Measurements from ENCODE around the gene TNC. TPM values are rescaled to one million over a fixed set of nuclear protein-coding genes. Genes with fewer than 3 reads are reported as not detected.

TNC gene
- total RNA-seq, 1 experiment from 2014 or later = 0.60 TPM

- no peak overlapping the region for H3K27ac ChIP-seq (ENCODE audit: low read length)
- H3K9me3 ChIP-seq (ENCODE audit: low read length) = no peaks in the 10 kb centered on the region
- no peak overlapping the region for H2AFZ ChIP-seq (ENCODE audit: low read length)
- H3K9ac ChIP-seq (ENCODE audit: low read length) = no peak overlapping the region
- no peak overlapping the region for H3K4me2 ChIP-seq (ENCODE audit: low read depth, low read length, poor library complexity, severe bottlenecking)
- no peak overlapping the region for H3K4me3 ChIP-seq (ENCODE audit: low read length)
- H3K79me2 ChIP-seq (ENCODE audit: low read length) = no peaks in the 10 kb centered on the region
- no peaks in the 10 kb centered on the region for H3K36me3 ChIP-seq (ENCODE audit: insufficient read depth, low read length)
- no peak for DNase-seq
- H3K4me1 ChIP-seq (ENCODE audit: low read length) = no peaks in the 10 kb centered on the region
- no peaks in the 10 kb centered on the region; the same call in 1 of the 2 replicates for H3K27me3 ChIP-seq (ENCODE audit: low read length)
- H3K9me2 ChIP-seq (replicated peaks; ENCODE audit: insufficient read depth, low read length) = no peaks in the 10 kb centered on the region
- no peaks in the 10 kb centered on the region for H4K20me1 ChIP-seq (ENCODE audit: insufficient read depth, low read depth, low read length)
These were observed 37.1 kb upstream of the TNC start for GRCh38 chr9:115155037-115155436.

- no peaks in the 10 kb centered on the region for H3K79me2 ChIP-seq (ENCODE audit: low read length)
- no peak overlapping the region for H2AFZ ChIP-seq (ENCODE audit: low read length)
- no peaks in the 10 kb centered on the region for H3K36me3 ChIP-seq (ENCODE audit: insufficient read depth, low read length)
- no peak overlapping the region for H3K4me2 ChIP-seq (ENCODE audit: low read depth, low read length, poor library complexity, severe bottlenecking)
- H3K4me3 ChIP-seq (ENCODE audit: low read length) = no peak overlapping the region
- H3K27me3 ChIP-seq (ENCODE audit: low read length) = no peaks in the 10 kb centered on the region; the same call in 1 of the 2 replicates
- H3K9me3 ChIP-seq (ENCODE audit: low read length) = no peaks in the 10 kb centered on the region
- no peaks in the 10 kb centered on the region for H3K4me1 ChIP-seq (ENCODE audit: low read length)
- no peak overlapping the region for H3K9ac ChIP-seq (ENCODE audit: low read length)
- no peaks in the 10 kb centered on the region for H4K20me1 ChIP-seq (ENCODE audit: insufficient read depth, low read depth, low read length)
- no peaks in the 10 kb centered on the region for H3K9me2 ChIP-seq (replicated peaks; ENCODE audit: insufficient read depth, low read length)
- H3K27ac ChIP-seq (ENCODE audit: low read length) = no peak overlapping the region
- DNase-seq = no peak
These were observed 36.7 kb upstream of the TNC start for GRCh38 chr9:115154617-115155016.

GRCh38 chr9:115152281-115152820 lies 34.4 kb upstream of the TNC start:
- H3K4me3 ChIP-seq (ENCODE audit: low read length) = no peak overlapping the region
- no peaks in the 10 kb centered on the region for H3K4me1 ChIP-seq (ENCODE audit: low read length)
- H3K79me2 ChIP-seq (ENCODE audit: low read length) = no peaks in the 10 kb centered on the region
- H3K36me3 ChIP-seq (ENCODE audit: insufficient read depth, low read length) = no peaks in the 10 kb centered on the region
- H2AFZ ChIP-seq (ENCODE audit: low read length) = no peak overlapping the region
- no peak overlapping the region for H3K4me2 ChIP-seq (ENCODE audit: low read depth, low read length, poor library complexity, severe bottlenecking)
- no peaks in the 10 kb centered on the region for H4K20me1 ChIP-seq (ENCODE audit: insufficient read depth, low read depth, low read length)
- no peak overlapping the region for H3K27ac ChIP-seq (ENCODE audit: low read length)
- H3K9ac ChIP-seq (ENCODE audit: low read length) = no peak overlapping the region
- no peaks in the 10 kb centered on the region for H3K9me2 ChIP-seq (replicated peaks; ENCODE audit: insufficient read depth, low read length)
- H3K27me3 ChIP-seq (ENCODE audit: low read length) = no peaks in the 10 kb centered on the region; the same call in 1 of the 2 replicates
- no peak for DNase-seq
- no peaks in the 10 kb centered on the region for H3K9me3 ChIP-seq (ENCODE audit: low read length)

DNA sequence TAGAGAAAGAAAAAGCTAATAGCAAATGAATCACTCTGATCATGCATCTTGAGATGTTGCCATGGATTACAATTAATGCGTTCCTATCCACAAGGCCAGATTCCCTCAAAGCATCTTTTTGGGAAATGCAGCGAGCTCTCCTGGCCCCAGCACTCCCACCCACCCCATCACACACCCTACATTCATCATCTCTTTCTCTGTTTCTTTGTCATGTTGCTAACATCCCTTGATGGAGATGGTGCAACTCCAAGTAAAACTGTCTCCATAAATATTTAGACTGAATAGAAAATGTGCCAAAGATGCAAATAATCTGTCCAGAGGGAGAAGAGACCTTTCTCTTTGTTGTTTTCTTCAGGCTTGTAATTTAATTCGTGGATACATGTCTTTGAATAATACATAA lies 30.8 kb upstream of the TNC start:
- Histone ChIP-seq H3K9me3 (ENCODE audit: low read length) (no peaks in the 10 kb centered on the region), H3K4me2 (ENCODE audit: low read depth, low read length, poor library complexity, severe bottlenecking) (no peak overlapping the region), H3K4me1 (ENCODE audit: low read length) (no peaks in the 10 kb centered on the region), H3K36me3 (ENCODE audit: insufficient read depth, low read length) (no peaks in the 10 kb centered on the region), H2AFZ (ENCODE audit: low read length) (no peak overlapping the region), H3K27me3 (ENCODE audit: low read length) (no peaks in the 10 kb centered on the region), H3K79me2 (ENCODE audit: low read length) (no peaks in the 10 kb centered on the region), H3K27ac (ENCODE audit: low read length) (no peak overlapping the region), H3K9me2 (replicated peaks; ENCODE audit: insufficient read depth, low read length) (no peaks in the 10 kb centered on the region), H3K9ac (ENCODE audit: low read length) (no peak overlapping the region), H3K4me3 (ENCODE audit: low read length) (no peak overlapping the region), H4K20me1 (ENCODE audit: insufficient read depth, low read depth, low read length) (no peaks in the 10 kb centered on the region)
- DNase-seq = no peak

DNA sequence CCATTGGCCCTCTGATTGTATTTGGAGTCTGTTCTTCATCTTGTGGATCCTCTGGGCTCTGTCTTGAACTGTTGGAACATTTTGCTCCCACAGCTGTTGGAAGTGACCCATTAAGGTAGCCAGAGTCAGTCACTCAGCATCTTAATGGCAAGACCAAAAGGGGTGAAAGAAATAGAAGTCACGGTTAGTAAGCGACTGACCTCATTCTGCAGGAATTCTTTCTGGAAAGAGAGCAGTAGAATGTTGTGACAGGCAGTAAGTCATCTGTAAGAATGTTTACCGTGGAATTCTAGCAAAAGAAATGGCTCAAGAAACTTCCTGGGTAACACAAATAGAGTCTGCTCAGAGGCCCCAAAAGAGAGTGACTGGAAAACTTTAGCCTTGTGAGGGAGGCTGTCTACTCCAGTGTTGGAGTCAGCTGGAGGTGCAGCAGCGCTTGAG lies 28.6 kb upstream of the TNC start:
- Histone ChIP-seq H3K9me3 (ENCODE audit: low read length) (no peaks in the 10 kb centered on the region), H3K4me2 (ENCODE audit: low read depth, low read length, poor library complexity, severe bottlenecking) (no peak overlapping the region), H3K27ac (ENCODE audit: low read length) (no peak overlapping the region), H3K9me2 (replicated peaks; ENCODE audit: insufficient read depth, low read length) (no peaks in the 10 kb centered on the region), H3K36me3 (ENCODE audit: insufficient read depth, low read length) (no peaks in the 10 kb centered on the region), H3K79me2 (ENCODE audit: low read length) (no peaks in the 10 kb centered on the region), H3K27me3 (ENCODE audit: low read length) (no peaks in the 10 kb centered on the region), H3K4me3 (ENCODE audit: low read length) (no peak overlapping the region), H4K20me1 (ENCODE audit: insufficient read depth, low read depth, low read length) (no peaks in the 10 kb centered on the region), H2AFZ (ENCODE audit: low read length) (no peak overlapping the region), H3K9ac (ENCODE audit: low read length) (no peak overlapping the region), H3K4me1 (ENCODE audit: low read length) (no peaks in the 10 kb centered on the region)
- no peak for DNase-seq

DNA sequence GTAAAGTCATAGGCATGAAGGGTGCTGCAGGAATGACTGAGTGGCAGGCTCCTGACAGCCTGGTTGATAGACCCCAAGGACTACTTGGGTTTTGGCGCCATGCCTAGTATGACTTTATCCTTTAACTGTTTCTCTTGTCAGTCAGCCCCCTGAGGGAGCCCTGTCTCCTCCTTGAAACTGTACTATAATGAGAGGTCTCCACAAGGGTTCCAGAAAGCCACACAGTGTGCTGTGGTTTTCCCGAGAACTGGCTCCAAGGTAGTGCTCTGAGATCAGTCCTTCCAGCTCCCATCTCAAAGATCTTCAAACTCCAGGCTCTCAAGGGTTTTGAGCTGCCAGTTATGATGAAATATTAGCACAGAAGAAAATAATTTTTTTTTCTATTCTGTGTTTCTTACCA lies 26.7 kb upstream of the TNC start:
- Histone ChIP-seq H2AFZ (ENCODE audit: low read length) (no peak overlapping the region), H4K20me1 (ENCODE audit: insufficient read depth, low read depth, low read length) (no peaks in the 10 kb centered on the region), H3K27ac (ENCODE audit: low read length) (no peak overlapping the region), H3K9me2 (replicated peaks; ENCODE audit: insufficient read depth, low read length) (no peaks in the 10 kb centered on the region), H3K79me2 (ENCODE audit: low read length) (no peaks in the 10 kb centered on the region), H3K9ac (ENCODE audit: low read length) (no peak overlapping the region), H3K27me3 (ENCODE audit: low read length) (no peaks in the 10 kb centered on the region), H3K4me3 (ENCODE audit: low read length) (no peak overlapping the region), H3K9me3 (ENCODE audit: low read length) (no peaks in the 10 kb centered on the region), H3K4me1 (ENCODE audit: low read length) (no peaks in the 10 kb centered on the region), H3K36me3 (ENCODE audit: insufficient read depth, low read length) (no peaks in the 10 kb centered on the region), H3K4me2 (ENCODE audit: low read depth, low read length, poor library complexity, severe bottlenecking) (no peak overlapping the region)
- DNase-seq = no peak

DNA sequence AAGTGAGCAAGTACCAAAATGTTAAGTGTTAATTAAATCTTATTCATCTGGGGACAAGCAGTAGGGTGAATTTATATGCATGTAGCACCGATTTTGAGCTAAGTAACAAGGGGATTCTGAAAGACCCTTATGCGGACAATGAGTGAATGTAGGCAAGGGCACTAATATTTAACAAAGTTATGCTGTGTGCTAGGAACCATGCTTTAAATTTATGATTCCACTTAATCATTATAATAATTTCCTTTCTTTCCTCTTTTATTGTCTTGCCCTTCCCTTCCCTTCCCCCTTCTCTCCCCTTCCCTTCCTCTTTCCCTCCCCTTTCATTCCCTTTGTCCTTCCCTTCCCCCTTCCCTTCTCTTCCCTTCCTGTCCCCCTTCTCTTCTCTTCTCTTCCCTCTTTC lies 25.7 kb upstream of the TNC start:
- Histone ChIP-seq H3K79me2 (ENCODE audit: low read length) (no peaks in the 10 kb centered on the region), H4K20me1 (ENCODE audit: insufficient read depth, low read depth, low read length) (no peaks in the 10 kb centered on the region), H3K9me3 (ENCODE audit: low read length) (no peaks in the 10 kb centered on the region), H2AFZ (ENCODE audit: low read length) (no peak overlapping the region), H3K9ac (ENCODE audit: low read length) (no peak overlapping the region), H3K36me3 (ENCODE audit: insufficient read depth, low read length) (no peaks in the 10 kb centered on the region), H3K27me3 (ENCODE audit: low read length) (no peaks in the 10 kb centered on the region), H3K27ac (ENCODE audit: low read length) (no peak overlapping the region), H3K9me2 (replicated peaks; ENCODE audit: insufficient read depth, low read length) (no peaks in the 10 kb centered on the region), H3K4me2 (ENCODE audit: low read depth, low read length, poor library complexity, severe bottlenecking) (no peak overlapping the region), H3K4me1 (ENCODE audit: low read length) (no peaks in the 10 kb centered on the region), H3K4me3 (ENCODE audit: low read length) (no peak overlapping the region)
- no peak for DNase-seq

DNA sequence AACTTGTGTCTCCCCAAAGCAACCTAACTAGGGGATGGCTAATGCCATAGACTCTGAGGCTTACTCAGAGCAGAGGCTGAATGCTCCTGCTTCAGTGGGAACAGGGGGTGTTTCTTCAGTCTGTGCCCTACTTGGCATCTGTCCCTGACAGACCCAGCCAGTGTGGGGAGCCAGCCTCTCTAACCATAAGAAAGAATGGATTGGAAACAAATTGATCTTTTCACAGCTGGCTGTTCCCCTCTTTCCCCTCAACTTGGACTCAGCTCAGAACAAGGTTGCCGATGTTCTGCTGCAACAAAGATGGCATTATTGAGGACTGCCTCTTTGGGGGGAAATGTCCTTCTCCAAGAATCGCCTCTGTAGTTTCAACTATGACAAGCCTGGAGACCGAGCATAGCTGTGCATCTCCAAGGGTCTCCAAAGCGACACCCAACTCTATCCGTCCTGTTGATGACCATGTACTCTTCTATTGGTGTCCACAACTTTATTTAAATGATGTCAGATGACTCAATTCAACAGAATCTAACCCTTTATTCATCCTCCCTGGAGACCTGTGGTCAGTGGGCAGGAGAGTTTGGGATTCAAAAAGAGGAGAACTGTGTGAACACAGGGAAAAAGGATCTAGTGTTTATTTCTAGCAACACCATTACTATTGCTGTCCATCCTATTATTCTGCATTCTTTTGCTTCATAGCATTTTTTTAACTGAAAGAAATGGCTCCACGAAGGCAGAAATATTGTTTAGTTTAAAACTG lies 24.7 kb upstream of the TNC start:
- Histone ChIP-seq H3K4me2 (ENCODE audit: low read depth, low read length, poor library complexity, severe bottlenecking) (no peak overlapping the region), H3K4me1 (ENCODE audit: low read length) (no peaks in the 10 kb centered on the region), H3K27me3 (ENCODE audit: low read length) (no peaks in the 10 kb centered on the region), H3K4me3 (ENCODE audit: low read length) (no peak overlapping the region), H3K9me3 (ENCODE audit: low read length) (no peaks in the 10 kb centered on the region), H3K9me2 (replicated peaks; ENCODE audit: insufficient read depth, low read length) (no peaks in the 10 kb centered on the region), H3K9ac (ENCODE audit: low read length) (no peak overlapping the region), H4K20me1 (ENCODE audit: insufficient read depth, low read depth, low read length) (no peaks in the 10 kb centered on the region), H3K36me3 (ENCODE audit: insufficient read depth, low read length) (no peaks in the 10 kb centered on the region), H3K27ac (ENCODE audit: low read length) (no peak overlapping the region), H2AFZ (ENCODE audit: low read length) (no peak overlapping the region), H3K79me2 (ENCODE audit: low read length) (no peaks in the 10 kb centered on the region)
- DNase-seq = no peak

All from Karpas-422 (cell line).